Mucosa of stomach (tissue), 1 donor: Measurements from ENCODE around the gene BRD7.

ENCODE experiments used
- H3K27me3 ChIP-seq: one replicate; pipeline ENCODE4 v1.7.0; 2013; ENCODE audit warnings: mild to moderate bottlenecking, low read length; ENCODE audit not compliant: control insufficient read depth, insufficient read depth
- H3K36me3 ChIP-seq: one replicate; pipeline ENCODE4 v1.7.0; 2013; ENCODE audit warnings: low read length; ENCODE audit not compliant: control insufficient read depth, insufficient read depth
- H3K4me1 ChIP-seq: one replicate; pipeline ENCODE4 v1.7.0; 2013; ENCODE audit warnings: mild to moderate bottlenecking, low read length; ENCODE audit not compliant: control insufficient read depth, insufficient read depth
- H3K4me3 ChIP-seq: one replicate; pipeline ENCODE4 v1.7.0; 2013; ENCODE audit warnings: low read length
- H3K9ac ChIP-seq: one replicate; pipeline ENCODE4 v1.7.0; 2013; ENCODE audit warnings: mild to moderate bottlenecking, low read length, moderate library complexity
- H3K9me3 ChIP-seq: one replicate; pipeline ENCODE4 v1.7.0; 2013; ENCODE audit warnings: mild to moderate bottlenecking, low read length, moderate library complexity; ENCODE audit not compliant: control insufficient read depth
- donor health status: Pancreatic carcinoma.

The BRD7 gene

GRCh38 chr16:50368410-50369132, at the start of gene BRD7:
Gene BRD7 (minus strand): TSS chr16:50368988. CDS start chr16:50368774, 214 bp downstream.
- Histone ChIP-seq H3K4me1 (peaks cover 8% of the 10 kb centered on the region), H3K4me3 (peak within 1 kb of the TSS; percentile 69), H3K9ac (peak within 1 kb of the TSS; percentile 85), H3K27me3 (no peaks in the 10 kb centered on the region), H3K36me3 (peaks cover 4% of the 10 kb centered on the region), H3K9me3 (no peaks in the 10 kb centered on the region)

- H3K27me3 ChIP-seq, result no peaks in the 10 kb centered on the region
- H3K4me1 ChIP-seq, result no peaks in the 10 kb centered on the region
- H3K4me3 ChIP-seq, result no peak overlapping the region
- no peaks in the 10 kb centered on the region for H3K36me3 ChIP-seq
- H3K9ac ChIP-seq, result no peak overlapping the region
- no peaks in the 10 kb centered on the region for H3K9me3 ChIP-seq
These were observed 47.6 kb upstream of the BRD7 start for GRCh38 chr16:50416388-50416787.

GRCh38 chr16:50414152-50414551, 45.4 kb upstream of the BRD7 start:
- Histone ChIP-seq H3K4me3 (no peak overlapping the region), H3K27me3 (no peaks in the 10 kb centered on the region), H3K36me3 (no peaks in the 10 kb centered on the region), H3K9ac (no peak overlapping the region), H3K9me3 (no peaks in the 10 kb centered on the region), H3K4me1 (no peaks in the 10 kb centered on the region)

DNA sequence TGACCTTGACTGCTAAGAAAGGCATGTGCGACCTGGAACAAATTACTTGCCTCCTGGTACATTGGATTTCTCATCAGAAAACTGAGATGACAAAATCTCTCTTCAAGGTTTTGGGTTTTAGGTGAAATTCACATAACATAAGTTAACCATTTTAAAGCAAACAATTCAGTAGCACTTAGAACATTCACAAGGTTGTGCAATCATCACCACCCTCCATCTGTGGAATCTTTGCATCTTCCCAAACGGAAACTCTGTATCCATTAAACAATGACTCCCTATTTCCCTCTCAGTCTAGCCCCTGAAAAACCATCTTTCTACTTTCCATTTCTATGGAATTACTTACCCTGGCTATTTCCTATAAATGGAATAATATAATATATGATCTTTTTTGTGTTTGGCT, 42.2 kb upstream of the BRD7 start:
- H3K4me1 ChIP-seq, result no peaks in the 10 kb centered on the region
- no peaks in the 10 kb centered on the region for H3K27me3 ChIP-seq
- H3K4me3 ChIP-seq, result no peak overlapping the region
- H3K9me3 ChIP-seq, result no peaks in the 10 kb centered on the region
- no peaks in the 10 kb centered on the region for H3K36me3 ChIP-seq
- no peak overlapping the region for H3K9ac ChIP-seq

- Histone ChIP-seq H3K9ac (no peak overlapping the region), H3K36me3 (no peaks in the 10 kb centered on the region), H3K4me1 (no peaks in the 10 kb centered on the region), H3K9me3 (no peaks in the 10 kb centered on the region), H3K4me3 (no peak overlapping the region), H3K27me3 (no peaks in the 10 kb centered on the region)
These were observed 39.3 kb upstream of the BRD7 start for GRCh38 chr16:50408001-50408561.

GRCh38 chr16:50407351-50407750, 38.6 kb upstream of the BRD7 start:
- H3K4me3 ChIP-seq, result no peak overlapping the region
- no peaks in the 10 kb centered on the region for H3K27me3 ChIP-seq
- no peaks in the 10 kb centered on the region for H3K4me1 ChIP-seq
- no peak overlapping the region for H3K9ac ChIP-seq
- no peaks in the 10 kb centered on the region for H3K36me3 ChIP-seq
- H3K9me3 ChIP-seq, result no peaks in the 10 kb centered on the region

- H3K36me3 ChIP-seq, result no peaks in the 10 kb centered on the region
- H3K4me1 ChIP-seq, result no peaks in the 10 kb centered on the region
- H3K9ac ChIP-seq, result no peak overlapping the region
- no peaks in the 10 kb centered on the region for H3K9me3 ChIP-seq
- no peaks in the 10 kb centered on the region for H3K27me3 ChIP-seq
- H3K4me3 ChIP-seq, result no peak overlapping the region
These were observed 34.7 kb upstream of the BRD7 start for GRCh38 chr16:50403491-50403890.

DNA sequence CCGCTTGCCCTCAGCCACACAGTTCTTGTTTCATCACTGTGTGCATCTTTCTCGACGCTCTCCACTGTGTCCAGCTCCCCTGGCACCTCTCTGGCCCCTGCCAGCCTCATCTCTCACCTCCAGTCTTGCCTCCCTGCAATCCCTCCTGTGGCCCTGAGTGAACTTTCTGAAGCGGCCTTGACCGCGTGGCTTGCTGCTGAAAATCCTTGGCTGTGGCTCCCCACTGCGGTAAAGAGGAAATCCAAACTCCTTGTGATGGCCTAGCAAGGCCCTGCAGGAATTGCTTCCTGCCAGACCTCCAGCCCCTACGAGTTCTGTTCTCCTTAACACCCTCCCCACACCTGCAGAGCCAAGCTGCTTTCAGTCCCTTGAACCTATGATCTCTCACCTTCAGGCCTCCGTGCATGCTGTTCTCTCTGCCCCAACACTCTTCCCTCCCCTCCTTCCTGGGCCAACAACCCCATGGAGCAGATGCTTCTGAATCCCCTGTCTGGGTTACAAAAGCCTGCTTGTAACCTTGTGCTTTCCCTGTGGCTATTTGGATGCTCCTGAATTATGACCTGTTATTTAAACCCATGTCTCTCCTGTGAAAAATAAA, 33.6 kb upstream of the BRD7 start:
- Histone ChIP-seq H3K4me3 (no peak overlapping the region), H3K9me3 (no peaks in the 10 kb centered on the region), H3K36me3 (no peaks in the 10 kb centered on the region), H3K9ac (no peak overlapping the region), H3K4me1 (no peaks in the 10 kb centered on the region), H3K27me3 (no peaks in the 10 kb centered on the region)

- Histone ChIP-seq H3K9me3 (no peaks in the 10 kb centered on the region), H3K4me3 (no peak overlapping the region), H3K27me3 (no peaks in the 10 kb centered on the region), H3K4me1 (no peaks in the 10 kb centered on the region), H3K9ac (no peak overlapping the region), H3K36me3 (no peaks in the 10 kb centered on the region)
These were observed 32.6 kb upstream of the BRD7 start for GRCh38 chr16:50401355-50401754.

GRCh38 chr16:50400967-50401348, 32.2 kb upstream of the BRD7 start:
- Histone ChIP-seq H3K9me3 (no peaks in the 10 kb centered on the region), H3K27me3 (no peaks in the 10 kb centered on the region), H3K9ac (no peak overlapping the region), H3K4me1 (no peaks in the 10 kb centered on the region), H3K36me3 (no peaks in the 10 kb centered on the region), H3K4me3 (no peak overlapping the region)

- H3K9me3 ChIP-seq, result no peaks in the 10 kb centered on the region
- no peak overlapping the region for H3K4me3 ChIP-seq
- no peaks in the 10 kb centered on the region for H3K36me3 ChIP-seq
- H3K27me3 ChIP-seq, result no peaks in the 10 kb centered on the region
- no peaks in the 10 kb centered on the region for H3K4me1 ChIP-seq
- no peak overlapping the region for H3K9ac ChIP-seq
These were observed 31.7 kb upstream of the BRD7 start for GRCh38 chr16:50400312-50400966.

DNA sequence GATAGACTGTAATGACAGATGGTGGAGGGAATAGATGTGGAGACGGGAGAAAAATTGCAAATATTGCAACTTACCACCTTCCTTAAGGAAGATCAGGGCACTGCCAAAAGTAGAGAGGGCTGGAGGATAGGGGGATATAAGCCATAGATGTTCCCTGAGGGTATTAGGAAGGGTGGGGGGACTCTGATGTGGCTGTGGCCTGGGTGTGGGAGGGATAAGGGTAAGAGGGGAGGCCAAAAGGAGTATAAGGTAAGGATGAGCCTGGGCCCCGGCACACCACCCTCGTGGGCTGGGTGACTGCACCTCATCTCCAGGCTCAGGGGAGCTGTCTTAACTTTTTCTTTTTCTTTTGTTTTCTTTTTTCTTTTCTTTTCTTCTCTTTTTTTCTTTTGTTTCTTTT, 30.6 kb upstream of the BRD7 start:
- H3K9ac ChIP-seq, result no peak overlapping the region
- no peaks in the 10 kb centered on the region for H3K27me3 ChIP-seq
- H3K4me3 ChIP-seq, result no peak overlapping the region
- no peaks in the 10 kb centered on the region for H3K36me3 ChIP-seq
- H3K9me3 ChIP-seq, result no peaks in the 10 kb centered on the region
- no peaks in the 10 kb centered on the region for H3K4me1 ChIP-seq
